ENCODE data around the gene AFF2. TPM values are rescaled to one million over a fixed set of nuclear protein-coding genes. Genes with fewer than 3 reads are reported as not detected.

Gene AFF2
- total and polyA plus RNA-seq, 10 donors, result 0.04 to 26.6 (median 8.7) TPM

- no peaks in the 10 kb centered on the region for H3K27me3 ChIP-seq (replicated peaks in 1 of 7)
- TF ChIP-seq POLR2AphosphoS5 (IDR thresholded peaks at IDR 0.05) (no peak), POLR2A (IDR thresholded peaks at IDR 0.05) (no peak)
Observed at GRCh38 chrX:149045645-149046210, 545.3 kb downstream of the AFF2 start.

More at GRCh38 chrX:149045645-149046210, 545.3 kb downstream of the AFF2 start:
- 69 to 95% (median 89%) methylated on average over 1 of the region's 1 CpG for WGBS, 5 donors
- Histone ChIP-seq H3K36me3 (no peaks in the 10 kb centered on the region), H3K4me1 (no peaks in the 10 kb centered on the region), H3K27ac (no peak overlapping the region), H3K9me3 (no peaks in the 10 kb centered on the region), H3K4me3 (no peak overlapping the region)
- no peak for DNase-seq
- intact Hi-C loops (cut with DNase I; ENCODE audit: low total_unique reads), result no loop called here

Small RNAs within 50 kb of the gene (small RNA-seq; reads per million reads assigned to genes)
- 0 reads per million in 4 donors for gene RN7SKP267
